Measurements from ENCODE around the gene STPG3.
"Not testable (repeated sequence)": the region's sequence is repeated elsewhere in the genome, so short reads cannot be mapped to it uniquely, and the experiment has no call there.

Gene STPG3

DNA sequence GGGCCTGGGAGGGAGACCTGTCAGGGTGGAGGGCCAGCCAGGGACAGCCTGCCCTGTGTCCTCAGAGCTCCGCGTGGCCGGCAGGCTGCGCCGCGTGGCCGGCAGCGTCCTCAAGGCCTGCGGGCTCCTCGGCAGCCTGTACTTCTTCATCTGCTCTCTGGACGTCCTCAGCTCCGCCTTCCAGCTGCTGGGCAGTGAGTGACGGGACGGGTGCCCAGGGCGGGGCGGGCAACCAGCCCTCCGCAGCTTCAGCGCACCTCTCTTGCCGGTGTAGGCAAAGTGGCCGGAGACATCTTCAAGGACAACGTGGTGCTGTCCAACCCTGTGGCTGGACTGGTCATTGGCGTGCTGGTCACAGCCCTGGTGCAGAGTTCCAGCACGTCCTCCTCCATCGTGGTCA lies 18.6 kb upstream of the STPG3 start:
- in situ Hi-C loops (cut with HindIII; ENCODE audit: low sequenced_read_pairs), result no loop called here

DNA sequence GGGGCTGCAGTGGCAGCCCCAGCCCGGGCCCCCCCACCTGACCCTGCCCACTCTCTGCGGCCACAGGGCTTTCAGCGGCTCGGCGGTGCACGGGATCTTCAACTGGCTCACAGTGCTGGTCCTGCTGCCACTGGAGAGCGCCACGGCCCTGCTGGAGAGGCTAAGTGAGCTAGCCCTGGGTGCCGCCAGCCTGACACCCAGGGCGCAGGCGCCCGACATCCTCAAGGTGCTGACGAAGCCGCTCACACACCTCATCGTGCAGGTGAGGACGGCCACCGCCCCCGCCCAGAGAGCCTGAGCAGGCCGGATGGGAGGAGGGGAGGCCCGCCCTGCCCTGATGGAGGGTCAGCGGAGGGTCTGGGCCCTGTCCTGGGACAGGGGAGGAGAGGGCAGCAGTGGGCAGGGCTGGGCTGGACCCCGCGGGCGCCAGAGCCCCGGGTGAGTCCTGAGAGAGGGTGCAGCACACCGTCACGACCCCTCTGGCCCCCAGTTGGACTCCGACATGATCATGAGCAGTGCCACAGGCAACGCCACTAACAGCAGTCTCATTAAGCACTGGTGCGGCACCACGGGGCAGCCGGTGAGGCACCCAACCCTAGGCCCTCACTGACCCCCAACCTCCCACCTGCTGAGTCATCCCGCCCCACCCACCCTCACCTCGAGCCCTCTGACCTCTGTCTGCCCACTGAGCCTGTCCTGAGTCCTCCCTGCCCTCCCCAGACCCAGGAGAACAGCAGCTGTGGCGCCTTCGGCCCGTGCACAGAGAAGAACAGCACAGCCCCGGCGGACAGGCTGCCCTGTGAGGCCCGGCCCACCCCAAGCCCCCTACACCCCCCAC lies 17.7 kb upstream of the STPG3 start:
- in situ Hi-C loops (cut with HindIII; ENCODE audit: low sequenced_read_pairs), result no loop called here

DNA sequence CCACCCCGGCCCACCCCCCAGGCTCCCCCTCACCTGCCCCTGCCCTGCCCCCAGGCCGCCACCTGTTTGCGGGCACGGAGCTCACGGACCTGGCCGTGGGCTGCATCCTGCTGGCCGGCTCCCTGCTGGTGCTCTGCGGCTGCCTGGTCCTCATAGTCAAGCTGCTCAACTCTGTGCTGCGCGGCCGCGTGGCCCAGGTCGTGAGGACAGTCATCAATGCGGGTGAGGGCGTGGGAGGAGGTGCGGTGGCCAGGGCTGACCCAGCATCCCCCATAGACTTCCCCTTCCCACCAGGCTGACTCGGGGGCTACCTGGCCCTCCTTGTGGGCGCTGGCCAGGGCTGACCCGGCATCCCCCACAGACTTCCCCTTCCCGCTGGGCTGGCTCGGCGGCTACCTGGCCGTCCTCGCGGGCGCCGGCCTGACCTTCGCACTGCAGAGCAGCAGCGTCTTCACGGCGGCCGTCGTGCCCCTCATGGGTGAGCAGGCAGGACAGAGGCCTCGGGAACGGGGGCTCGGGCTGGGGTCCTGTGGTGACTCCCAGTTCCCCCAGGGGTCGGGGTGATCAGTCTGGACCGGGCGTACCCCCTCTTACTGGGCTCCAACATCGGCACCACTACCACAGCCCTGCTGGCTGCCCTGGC lies 16.9 kb upstream of the STPG3 start:
- in situ Hi-C loops (cut with HindIII; ENCODE audit: low sequenced_read_pairs), result no loop called here

DNA sequence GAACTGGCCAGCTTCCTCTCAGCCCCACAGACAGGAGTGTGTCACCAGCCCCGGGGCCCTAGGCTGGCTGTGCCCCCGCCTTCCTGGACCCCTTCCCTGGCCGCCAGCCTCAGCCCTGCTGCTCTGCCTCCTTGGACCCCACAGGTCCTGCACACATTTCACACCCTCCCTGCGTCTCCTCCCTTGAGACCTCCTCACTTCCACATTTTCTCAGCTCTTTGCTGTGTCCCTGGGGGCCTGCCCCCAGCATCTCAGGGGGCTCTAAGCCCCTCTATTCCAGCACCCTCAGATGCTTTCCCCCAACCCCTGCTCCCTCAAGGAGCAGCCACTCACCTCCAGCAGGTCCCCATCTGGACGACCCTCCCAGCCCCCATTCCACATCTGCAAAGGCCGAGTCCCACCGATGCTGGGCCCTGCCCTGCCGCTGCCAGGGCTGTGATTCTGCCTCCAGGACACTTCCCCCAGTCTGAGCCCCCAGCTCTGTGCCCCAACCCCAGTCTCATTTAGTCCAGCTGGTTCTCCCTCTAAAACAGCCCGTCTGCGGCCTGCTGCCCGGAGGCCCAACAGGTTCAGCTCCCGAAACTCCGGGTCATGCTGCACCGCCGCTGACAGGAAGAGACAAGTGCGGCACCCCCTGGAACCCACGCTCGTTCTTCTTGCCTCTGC lies 16.2 kb upstream of the STPG3 start:
- in situ Hi-C loops (cut with HindIII; ENCODE audit: low sequenced_read_pairs), result no loop called here

DNA sequence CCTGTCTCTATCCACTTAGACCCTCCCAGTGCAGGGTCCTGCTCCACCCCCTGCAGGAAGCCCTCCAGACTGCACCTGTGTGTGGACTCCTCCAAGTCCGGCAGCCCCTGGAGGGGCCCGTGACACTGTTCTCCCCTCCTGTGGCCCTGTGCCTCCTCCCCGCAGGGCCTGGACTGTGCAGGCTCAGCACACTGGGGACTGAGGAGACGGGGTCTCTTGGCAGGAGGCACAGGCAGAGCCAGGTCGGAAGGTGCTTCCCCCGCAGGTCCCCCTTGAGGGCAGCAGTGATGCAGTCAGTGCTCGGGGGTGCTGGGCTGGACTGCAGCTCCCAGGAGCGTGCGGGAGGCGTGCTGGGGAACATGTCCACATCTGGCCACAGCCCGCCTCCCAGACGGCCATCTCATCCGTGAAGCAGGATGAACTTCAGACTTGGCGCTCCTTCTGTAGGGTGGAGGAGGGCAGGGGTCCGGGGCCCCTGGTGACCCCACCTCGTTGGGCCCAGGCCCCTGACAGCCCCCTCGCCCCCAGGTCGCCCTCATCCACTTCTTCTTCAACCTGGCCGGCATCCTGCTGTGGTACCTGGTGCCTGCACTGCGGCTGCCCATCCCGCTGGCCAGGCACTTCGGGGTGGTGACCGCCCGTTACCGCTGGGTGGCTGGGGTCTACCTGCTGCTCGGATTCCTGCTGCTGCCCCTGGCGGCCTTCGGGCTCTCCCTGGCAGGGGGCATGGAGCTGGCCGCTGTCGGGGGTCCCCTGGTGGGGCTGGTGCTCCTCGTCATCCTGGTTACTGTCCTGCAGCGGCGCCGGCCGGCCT lies 15.5 kb upstream of the STPG3 start:
- in situ Hi-C loops (cut with HindIII; ENCODE audit: low sequenced_read_pairs), result no loop called here

DNA sequence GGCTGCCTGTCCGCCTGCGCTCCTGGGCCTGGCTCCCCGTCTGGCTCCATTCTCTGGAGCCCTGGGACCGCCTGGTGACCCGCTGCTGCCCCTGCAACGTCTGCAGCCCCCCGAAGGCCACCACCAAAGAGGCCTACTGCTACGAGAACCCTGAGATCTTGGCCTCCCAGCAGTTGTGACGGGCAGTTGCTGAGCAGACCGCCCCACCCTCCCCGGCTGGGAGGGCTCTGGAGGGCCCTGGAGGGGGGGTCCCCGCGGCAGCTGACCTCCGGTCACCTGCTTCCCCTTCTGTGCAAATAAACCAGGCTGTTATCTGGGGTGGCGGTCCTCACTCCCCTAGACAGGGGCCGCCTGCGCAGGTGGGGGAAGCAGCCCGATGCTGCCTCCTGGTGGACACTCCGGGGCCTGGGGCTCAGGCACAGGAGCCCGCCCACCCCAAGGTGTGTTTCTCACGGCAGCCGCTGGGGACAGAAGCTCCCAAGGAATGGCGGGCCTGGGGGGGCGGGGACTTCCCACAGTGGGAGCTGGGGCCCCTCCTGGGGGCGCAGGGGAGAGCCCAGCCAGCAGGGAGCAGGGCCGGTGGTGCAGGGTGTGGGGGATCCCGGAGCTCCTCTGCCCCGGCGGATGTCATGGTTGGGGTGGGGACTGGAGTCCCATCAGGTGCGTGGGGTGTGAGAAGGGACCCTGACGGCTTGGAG lies 14.7 kb upstream of the STPG3 start:
- in situ Hi-C loops (cut with HindIII; ENCODE audit: low sequenced_read_pairs), result no loop called here

DNA sequence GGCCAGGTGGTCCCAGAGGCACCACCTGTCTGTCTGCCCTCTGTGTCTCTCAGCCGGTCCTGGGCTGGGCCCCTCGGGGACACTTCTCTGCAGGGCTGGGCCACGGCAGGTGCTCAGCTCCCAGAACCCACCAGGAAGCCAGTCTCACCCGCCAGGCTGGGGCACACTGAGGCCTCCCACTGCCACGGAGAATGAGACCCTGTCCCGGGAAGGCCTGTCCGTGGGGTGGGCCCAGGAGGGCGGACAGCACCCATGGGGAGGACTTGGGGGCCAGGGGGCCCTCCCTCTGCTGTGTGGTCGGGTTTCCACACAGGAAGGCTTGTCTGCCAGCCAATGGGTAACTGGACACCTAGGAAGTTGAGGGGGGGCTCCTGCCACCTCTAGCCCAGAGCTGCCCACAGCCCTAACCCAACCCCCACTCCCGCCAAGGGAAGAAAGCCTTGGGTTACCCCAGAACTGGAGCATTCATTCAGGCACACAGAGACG lies 14.1 kb upstream of the STPG3 start:
- in situ Hi-C loops (cut with HindIII; ENCODE audit: low sequenced_read_pairs), result no loop called here

DNA sequence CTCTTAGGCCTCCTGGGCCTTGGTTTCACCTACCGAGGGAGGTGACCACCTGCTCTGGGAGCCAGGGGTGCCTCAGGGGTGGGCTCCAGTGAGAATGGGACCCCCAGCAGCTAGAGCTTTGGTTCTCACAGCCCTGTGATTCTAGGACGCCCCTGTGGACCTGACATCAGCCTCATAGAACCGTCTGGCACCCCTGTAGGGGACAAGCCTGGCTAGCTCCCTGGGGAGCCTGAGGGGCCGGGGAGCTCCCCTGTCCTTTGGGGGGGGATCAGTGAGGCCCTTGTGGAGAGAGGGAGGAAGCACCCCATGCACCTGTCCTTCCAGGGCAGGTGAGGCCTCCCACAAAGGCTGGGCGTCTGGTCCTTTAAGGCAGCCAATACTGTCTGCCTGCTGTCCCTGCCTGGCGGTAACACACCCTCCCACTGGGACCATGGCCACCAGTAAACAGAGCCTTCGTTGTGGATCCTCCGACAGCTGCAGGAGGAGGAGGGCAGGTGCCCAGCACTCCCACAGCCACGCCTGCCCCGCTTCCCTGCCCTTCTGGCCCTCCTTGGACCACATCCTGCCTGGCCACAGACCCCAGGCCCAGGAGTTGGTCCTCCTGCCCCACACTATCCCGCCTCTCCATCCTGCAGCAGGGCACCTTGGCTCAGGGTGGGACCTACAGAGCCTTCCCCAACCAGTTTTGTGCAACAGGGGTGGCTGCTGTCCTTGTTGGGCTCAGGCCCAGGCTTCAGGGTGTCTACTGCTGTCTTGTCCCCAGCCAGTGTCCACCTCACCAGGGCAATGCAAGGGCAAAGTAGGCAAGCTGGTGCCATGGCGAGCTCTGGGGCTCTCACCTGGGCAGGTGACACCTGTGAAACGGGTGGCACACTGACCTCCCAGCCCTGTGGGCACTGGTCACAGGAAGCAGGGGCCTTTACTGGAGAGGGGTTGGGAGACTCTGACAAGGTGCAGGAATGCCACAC lies 13.0 kb upstream of the STPG3 start:
- in situ Hi-C loops (cut with HindIII; ENCODE audit: low sequenced_read_pairs), result no loop called here

DNA sequence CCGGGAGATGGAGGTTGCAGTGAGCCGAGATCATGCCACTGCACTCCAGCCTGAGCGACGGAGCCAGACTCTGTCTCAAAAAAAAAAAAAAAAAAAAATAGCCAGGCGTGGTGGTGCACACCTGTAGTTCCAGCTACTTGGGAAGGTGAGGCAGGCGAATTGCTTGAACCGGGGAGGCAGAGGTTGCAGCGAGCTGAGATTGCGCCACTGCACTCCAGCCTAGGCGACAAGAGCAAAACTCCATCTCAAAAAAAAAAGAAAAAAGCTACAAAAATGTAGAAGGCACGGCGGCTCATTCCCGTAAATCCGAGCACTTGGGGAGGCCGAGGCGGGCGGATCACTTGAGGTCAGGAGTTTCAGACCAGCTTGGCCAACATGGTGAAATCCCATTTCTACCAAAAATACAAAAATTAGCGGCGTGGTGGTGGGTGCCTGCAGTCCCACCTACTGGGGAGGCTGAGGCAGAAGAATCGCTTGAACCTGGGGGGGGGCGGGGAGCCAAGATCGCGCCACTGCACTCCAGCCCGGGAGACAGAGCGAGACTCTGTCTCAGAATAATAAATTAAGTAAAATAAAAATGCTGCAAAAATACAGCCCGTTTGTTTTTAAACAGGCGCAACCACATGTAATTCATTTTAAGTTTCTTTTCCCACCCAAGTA lies 11.4 kb upstream of the STPG3 start:
- in situ Hi-C loops (cut with HindIII; ENCODE audit: low sequenced_read_pairs), result not testable (repeated sequence)

DNA sequence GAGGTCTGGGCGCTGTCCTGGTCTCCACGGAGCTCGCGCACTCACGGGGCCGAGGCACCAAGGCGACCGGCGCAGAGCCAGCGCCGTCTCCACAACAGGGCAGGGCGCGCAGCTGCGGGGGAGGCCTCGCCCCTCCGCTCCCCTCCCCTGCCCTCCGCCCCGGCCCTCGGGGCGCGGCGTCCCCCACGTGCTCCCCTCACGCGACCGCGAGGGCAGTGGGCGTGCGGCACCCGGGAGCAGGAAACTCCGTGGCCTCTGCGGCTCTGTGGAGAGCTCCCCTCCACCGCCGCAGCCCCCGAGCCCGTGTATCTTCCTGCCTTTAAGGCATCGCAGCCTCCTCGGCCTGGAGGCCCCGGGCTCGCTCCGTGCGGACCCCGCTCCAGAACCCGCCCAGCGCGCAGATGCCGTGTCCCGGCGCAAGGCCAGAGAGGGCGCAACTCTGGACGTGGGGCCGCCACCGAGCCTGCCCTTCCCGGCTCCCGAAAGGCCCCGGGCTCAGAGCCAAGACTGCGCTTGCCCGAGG lies 10.7 kb upstream of the STPG3 start:
- in situ Hi-C loops (cut with HindIII; ENCODE audit: low sequenced_read_pairs), result no loop called here

DNA sequence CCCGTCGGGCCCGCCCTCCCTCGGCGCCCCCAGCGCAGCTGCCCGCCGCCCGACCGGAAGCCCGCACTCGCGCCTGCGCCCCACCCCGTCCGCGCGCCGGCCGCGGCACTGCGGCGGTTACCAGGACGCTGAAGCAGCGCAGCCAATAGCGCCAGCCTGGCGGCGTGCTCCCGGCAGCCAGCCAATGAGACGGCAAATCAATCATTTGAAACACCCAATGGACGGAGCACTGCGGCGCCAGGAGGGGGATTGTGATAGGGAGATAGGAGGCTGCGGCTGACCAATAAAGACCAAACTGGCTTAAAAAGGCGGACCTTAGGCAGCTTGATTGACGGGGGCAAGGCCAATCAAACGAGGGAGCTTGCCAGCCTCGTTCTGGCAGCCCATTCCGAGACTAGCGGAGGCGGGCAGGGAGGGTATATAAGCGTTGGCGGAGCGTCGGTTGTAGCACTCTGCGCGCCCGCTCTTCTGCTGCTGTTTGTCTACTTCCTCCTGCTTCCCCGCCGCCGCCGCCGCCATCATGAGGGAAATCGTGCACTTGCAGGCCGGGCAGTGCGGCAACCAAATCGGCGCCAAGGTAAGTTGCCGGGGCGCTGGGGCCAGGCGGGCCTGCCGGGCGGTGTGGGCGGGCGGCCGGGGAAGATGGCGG lies 10.1 kb upstream of the STPG3 start, which contains the start of gene TUBB4B:
Gene TUBB4B, plus strand, starts transcription at position 447 of the 649 bp plus-strand sequence. Its CDS starts 74 bp downstream, at position 521.
- in situ Hi-C loops (cut with HindIII; ENCODE audit: low sequenced_read_pairs), result no loop called here

DNA sequence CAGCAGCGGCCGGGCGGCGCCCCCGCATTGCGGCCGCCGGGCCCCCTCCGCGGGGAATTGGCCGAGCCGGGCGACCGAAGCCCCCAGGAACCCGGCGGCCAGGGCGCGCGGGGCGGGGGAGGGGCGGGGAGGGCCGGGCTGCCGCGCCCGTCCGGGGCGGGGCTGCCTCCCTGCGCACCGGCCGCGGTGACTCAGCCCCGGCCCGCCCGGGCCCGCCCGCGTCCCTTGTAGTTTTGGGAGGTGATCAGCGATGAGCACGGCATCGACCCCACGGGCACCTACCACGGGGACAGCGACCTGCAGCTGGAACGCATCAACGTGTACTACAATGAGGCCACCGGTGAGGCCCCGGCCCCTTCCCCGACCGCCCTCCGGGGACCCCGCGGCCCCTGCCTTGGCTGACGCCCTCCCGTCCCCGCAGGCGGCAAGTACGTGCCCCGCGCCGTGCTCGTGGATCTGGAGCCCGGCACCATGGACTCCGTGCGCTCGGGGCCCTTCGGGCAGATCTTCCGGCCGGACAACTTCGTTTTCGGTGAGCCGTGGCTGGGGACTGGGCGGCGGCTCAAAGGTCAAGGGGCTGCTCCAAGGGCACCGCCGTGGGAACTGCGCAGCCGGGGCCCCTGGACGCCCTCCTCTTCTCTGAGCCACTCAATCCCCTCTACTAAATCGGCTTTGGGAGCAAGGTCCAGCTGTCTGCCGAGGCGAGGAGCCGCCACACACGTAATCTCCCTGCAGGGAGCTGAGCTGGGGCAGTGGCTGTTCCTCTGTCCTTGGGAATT lies 9.4 kb upstream of the STPG3 start:
- in situ Hi-C loops (cut with HindIII; ENCODE audit: low sequenced_read_pairs), result no loop called here

DNA sequence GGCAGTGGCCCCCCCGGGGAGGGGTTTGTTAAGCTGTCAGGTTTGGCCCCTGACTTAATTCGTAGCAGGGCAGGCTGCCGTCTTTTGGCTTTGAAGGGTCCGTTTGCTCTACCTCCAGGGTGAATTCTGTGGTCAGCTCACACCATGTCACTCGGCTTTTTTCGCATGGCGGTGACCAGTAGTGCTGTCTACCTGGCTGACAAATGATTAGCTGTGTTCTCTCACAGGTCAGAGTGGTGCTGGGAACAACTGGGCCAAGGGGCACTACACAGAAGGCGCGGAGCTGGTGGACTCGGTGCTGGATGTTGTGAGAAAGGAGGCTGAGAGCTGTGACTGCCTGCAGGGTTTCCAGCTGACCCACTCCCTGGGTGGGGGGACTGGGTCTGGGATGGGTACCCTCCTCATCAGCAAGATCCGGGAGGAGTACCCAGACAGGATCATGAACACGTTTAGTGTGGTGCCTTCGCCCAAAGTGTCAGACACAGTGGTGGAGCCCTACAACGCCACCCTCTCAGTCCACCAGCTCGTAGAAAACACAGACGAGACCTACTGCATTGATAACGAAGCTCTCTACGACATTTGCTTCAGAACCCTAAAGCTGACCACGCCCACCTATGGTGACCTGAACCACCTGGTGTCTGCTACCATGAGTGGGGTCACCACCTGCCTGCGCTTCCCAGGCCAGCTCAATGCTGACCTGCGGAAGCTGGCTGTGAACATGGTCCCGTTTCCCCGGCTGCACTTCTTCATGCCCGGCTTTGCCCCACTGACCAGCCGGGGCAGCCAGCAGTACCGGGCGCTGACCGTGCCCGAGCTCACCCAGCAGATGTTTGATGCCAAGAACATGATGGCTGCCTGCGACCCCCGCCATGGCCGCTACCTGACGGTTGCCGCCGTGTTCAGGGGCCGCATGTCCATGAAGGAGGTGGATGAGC lies 8.6 kb upstream of the STPG3 start:
- in situ Hi-C loops (cut with HindIII; ENCODE audit: low sequenced_read_pairs), result no loop called here

DNA sequence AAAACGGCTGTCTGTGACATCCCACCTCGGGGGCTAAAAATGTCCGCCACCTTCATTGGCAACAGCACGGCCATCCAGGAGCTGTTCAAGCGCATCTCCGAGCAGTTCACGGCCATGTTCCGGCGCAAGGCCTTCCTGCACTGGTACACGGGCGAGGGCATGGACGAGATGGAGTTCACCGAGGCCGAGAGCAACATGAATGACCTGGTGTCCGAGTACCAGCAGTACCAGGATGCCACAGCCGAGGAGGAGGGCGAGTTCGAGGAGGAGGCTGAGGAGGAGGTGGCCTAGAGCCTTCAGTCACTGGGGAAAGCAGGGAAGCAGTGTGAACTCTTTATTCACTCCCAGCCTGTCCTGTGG lies 7.8 kb upstream of the STPG3 start:
- in situ Hi-C loops (cut with HindIII; ENCODE audit: low sequenced_read_pairs), result not testable (repeated sequence)

DNA sequence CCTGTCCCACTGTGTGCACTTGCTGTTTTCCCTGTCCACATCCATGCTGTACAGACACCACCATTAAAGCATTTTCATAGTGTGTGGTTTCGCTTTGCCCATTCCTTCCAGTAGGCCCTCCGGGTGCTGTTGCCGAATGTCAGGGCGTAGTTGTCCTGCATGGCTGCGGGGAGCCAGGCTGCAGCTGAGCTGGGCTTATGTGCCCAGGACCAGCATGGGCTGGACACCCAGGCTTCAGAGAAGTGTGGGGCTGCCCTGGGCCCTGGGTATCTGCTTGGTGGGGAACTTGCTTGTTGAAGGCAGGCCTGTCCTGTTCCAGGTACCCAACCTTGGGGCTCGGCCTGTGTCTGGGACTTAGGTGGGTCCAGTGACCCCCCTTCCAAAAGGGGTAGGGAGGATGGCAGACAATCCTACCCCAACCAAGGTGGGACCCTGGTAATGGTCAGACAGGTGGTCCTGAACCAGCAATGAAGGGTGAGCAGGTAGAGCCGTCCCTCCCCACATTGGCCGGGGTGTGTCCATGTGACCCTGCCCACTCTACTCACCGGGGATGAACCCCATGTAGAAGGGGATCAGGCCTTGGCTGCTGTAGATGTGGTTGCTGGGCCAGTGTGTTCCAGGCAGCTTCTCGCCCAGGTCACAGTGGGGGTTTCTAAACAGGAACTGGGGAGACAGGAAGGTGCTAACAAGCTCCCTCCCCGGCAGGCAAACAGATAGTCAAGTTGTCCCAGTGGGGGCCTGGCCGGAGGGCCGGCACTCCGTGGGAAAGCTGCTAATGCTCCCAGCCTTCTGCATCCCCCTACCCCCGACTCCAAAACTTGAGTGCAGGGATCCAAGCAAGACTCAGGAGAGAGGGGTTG lies 7.2 kb upstream of the STPG3 start:
- in situ Hi-C loops (cut with HindIII; ENCODE audit: low sequenced_read_pairs), result no loop called here

All from endothelial cell of hepatic sinusoid (primary cell).